Peyer's patch (tissue), 4 donors: Measurements from ENCODE around the gene MIER1.

Experiments
- POLR2A ChIP-seq, 2 donors: fragments of 450-650 bp; IDR thresholded peaks; one replicate each; pipeline ENCODE4 v1.5.1; 2017; ENCODE audit warnings: antibody characterized with exemption in 2 of 2, mild to moderate bottlenecking in 2 of 2, moderate library complexity in 2 of 2
- TF ChIP-seq, protein P1 (sequence below), 6 experiments: fragments of 450-650 bp in 4 of 6; fragments of 200-600 bp in 2 of 6; sonication (generic) in 1 of 6; IDR thresholded peaks; one replicate each; pipeline ENCODE4 v1.5.1; 2017 to 2019; ENCODE audit warnings: antibody characterized with exemption in 6 of 6, mild to moderate bottlenecking in 3 of 6, moderate library complexity in 1 of 6

DNA sequence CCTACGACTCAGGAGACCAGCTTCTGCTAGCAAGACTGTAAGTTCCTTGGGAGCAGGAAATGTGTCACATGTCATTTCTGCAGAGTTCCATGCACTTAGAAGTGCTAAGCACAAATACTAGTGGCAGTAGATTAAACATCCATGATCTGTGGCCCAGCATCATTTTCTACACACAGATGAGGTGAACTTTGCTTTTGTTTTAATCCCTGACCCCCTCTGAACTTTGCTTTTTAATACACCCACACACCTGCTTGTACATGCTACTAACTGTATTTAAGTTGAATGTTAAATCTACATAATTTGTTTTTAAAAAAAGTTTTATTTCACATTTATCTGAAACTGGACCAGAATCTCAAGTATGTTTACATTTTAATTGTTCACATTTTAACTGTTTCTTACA lies 104.7 kb downstream of the MIER1 start:
- TF ChIP-seq POLR2A (IDR thresholded peaks at IDR 0.05) = no peak
- TF ChIP-seq, protein P1, sequence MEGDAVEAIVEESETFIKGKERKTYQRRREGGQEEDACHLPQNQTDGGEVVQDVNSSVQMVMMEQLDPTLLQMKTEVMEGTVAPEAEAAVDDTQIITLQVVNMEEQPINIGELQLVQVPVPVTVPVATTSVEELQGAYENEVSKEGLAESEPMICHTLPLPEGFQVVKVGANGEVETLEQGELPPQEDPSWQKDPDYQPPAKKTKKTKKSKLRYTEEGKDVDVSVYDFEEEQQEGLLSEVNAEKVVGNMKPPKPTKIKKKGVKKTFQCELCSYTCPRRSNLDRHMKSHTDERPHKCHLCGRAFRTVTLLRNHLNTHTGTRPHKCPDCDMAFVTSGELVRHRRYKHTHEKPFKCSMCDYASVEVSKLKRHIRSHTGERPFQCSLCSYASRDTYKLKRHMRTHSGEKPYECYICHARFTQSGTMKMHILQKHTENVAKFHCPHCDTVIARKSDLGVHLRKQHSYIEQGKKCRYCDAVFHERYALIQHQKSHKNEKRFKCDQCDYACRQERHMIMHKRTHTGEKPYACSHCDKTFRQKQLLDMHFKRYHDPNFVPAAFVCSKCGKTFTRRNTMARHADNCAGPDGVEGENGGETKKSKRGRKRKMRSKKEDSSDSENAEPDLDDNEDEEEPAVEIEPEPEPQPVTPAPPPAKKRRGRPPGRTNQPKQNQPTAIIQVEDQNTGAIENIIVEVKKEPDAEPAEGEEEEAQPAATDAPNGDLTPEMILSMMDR (IDR thresholded peaks at IDR 0.05) = no peak
